CD14-positive monocyte (primary cell): ENCODE data around the gene CLN5. TPM values are rescaled to one million over a fixed set of nuclear protein-coding genes. Genes with fewer than 3 reads are reported as not detected.

ENCODE experiments used
- DNase-seq, 3 donors: peaks; one replicate each; pipeline ENCODE4 v3.0.0-alpha.2; 2011 to 2022
- H2AFZ ChIP-seq: 2 replicates; pipeline ENCODE4 v1.6.0; 2012; ENCODE audit warnings: mild to moderate bottlenecking, low read depth, low read length, inconsistent platforms; ENCODE audit not compliant: insufficient read depth, poor library complexity, severe bottlenecking
- H3K27ac ChIP-seq, 2 donors: 1 replicate in 1 of 2; 2 replicates in 1 of 2; pipeline ENCODE4 v1.5.1; 2012 to 2013; ENCODE audit warnings: low read length in 2 of 2, control low read depth in 1 of 2, inconsistent platforms in 1 of 2, low read depth in 1 of 2, mild to moderate bottlenecking in 1 of 2
- H3K27me3 ChIP-seq, 2 donors: one replicate each; pipeline versions ENCODE4 v1.6.0 to v1.6.1; 2011 to 2013; ENCODE audit warnings: low read length in 2 of 2; ENCODE audit not compliant: control insufficient read depth in 2 of 2, insufficient read depth in 2 of 2
- H3K36me3 ChIP-seq, 2 donors: replicated peaks in 1 of 2; 1 replicate in 1 of 2; 2 replicates in 1 of 2; pipeline versions ENCODE4 v1.5.1 to v1.6.1; 2012 to 2013; ENCODE audit warnings: low read length in 2 of 2, control low read depth in 1 of 2, inconsistent platforms in 1 of 2, mild to moderate bottlenecking in 1 of 2; ENCODE audit not compliant: insufficient read depth in 2 of 2, control insufficient read depth in 1 of 2
- H3K4me1 ChIP-seq, 2 donors: 1 replicate in 1 of 2; 2 replicates in 1 of 2; pipeline versions ENCODE4 v1.5.1 to v1.6.1; 2012 to 2013; ENCODE audit warnings: low read length in 2 of 2, control low read depth in 1 of 2, inconsistent platforms in 1 of 2, mild to moderate bottlenecking in 1 of 2, moderate library complexity in 1 of 2; ENCODE audit not compliant: insufficient read depth in 2 of 2, control insufficient read depth in 1 of 2
- H3K4me2 ChIP-seq: replicated peaks from 2 replicates; pipeline ENCODE3; 2012; ENCODE audit warnings: low read length, moderate library complexity, mild to moderate bottlenecking; ENCODE audit not compliant: poor library complexity, severe bottlenecking; ENCODE audit errors: extremely low read depth
- H3K4me3 ChIP-seq, 3 experiments: fragments of 200-600 bp in 1 of 3; sonication (generic) in 1 of 3; replicated peaks in 1 of 3; 1 replicate in 2 of 3; 2 replicates in 1 of 3; pipeline ENCODE4 v1.5.1; 2011 to 2013; ENCODE audit warnings: low read length in 3 of 3, mild to moderate bottlenecking in 3 of 3, control low read depth in 2 of 3, low read depth in 2 of 3, inconsistent platforms in 1 of 3, moderate library complexity in 1 of 3
- H3K79me2 ChIP-seq: 2 replicates; pipeline ENCODE4 v1.6.0; 2012; ENCODE audit warnings: mild to moderate bottlenecking, control low read depth, inconsistent platforms, low read length, moderate library complexity; ENCODE audit not compliant: insufficient read depth
- H3K9ac ChIP-seq: 2 replicates; pipeline ENCODE4 v1.6.0; 2017; ENCODE audit warnings: low read length, mild to moderate bottlenecking; ENCODE audit not compliant: insufficient read depth, poor library complexity, severe bottlenecking
- H3K9me3 ChIP-seq, 2 donors: replicated peaks in 1 of 2; 1 replicate in 1 of 2; 2 replicates in 1 of 2; pipeline versions ENCODE4 v1.5.1 to v1.6.1; 2012 to 2013; ENCODE audit warnings: low read length in 2 of 2, control low read depth in 1 of 2; ENCODE audit not compliant: control insufficient read depth in 1 of 2, insufficient read depth in 1 of 2
- H4K20me1 ChIP-seq: 2 replicates; pipeline ENCODE4 v1.6.0; 2012; ENCODE audit warnings: mild to moderate bottlenecking, low read length, control low read depth, moderate library complexity; ENCODE audit not compliant: insufficient read depth
- H3K27ac Mint-ChIP-seq, 7 donors: one replicate each; pipeline ENCODE4 v1.8.0; 2020; ENCODE audit warnings: mild to moderate bottlenecking in 7 of 7, mixed read lengths in 7 of 7, moderate library complexity in 6 of 7, inconsistent platforms in 2 of 7
- H3K27me3 Mint-ChIP-seq, 3 donors: one replicate each; pipeline ENCODE4 v1.8.0; 2021 to 2022; ENCODE audit warnings: low read depth in 3 of 3, mild to moderate bottlenecking in 3 of 3, mixed read lengths in 3 of 3, moderate library complexity in 3 of 3, inconsistent platforms in 1 of 3
- H3K36me3 Mint-ChIP-seq, 2 donors: one replicate each; pipeline ENCODE4 v1.8.0; 2020; ENCODE audit warnings: mixed read lengths in 2 of 2, inconsistent platforms in 1 of 2, mild to moderate bottlenecking in 1 of 2
- H3K4me1 Mint-ChIP-seq: one replicate; pipeline ENCODE4 v1.8.0; 2020; ENCODE audit warnings: mild to moderate bottlenecking, mixed read lengths
- H3K4me3 Mint-ChIP-seq, 2 donors: one replicate each; pipeline ENCODE4 v1.8.0; 2020; ENCODE audit warnings: mild to moderate bottlenecking in 2 of 2, mixed read lengths in 2 of 2, moderate library complexity in 1 of 2
- H3K9me3 Mint-ChIP-seq, 7 donors: one replicate each; pipeline ENCODE4 v1.8.0; 2020 to 2022; ENCODE audit warnings: mixed read lengths in 7 of 7, mild to moderate bottlenecking in 6 of 7, moderate library complexity in 6 of 7, inconsistent platforms in 2 of 7
- CTCF ChIP-seq: fragments of 200-600 bp; IDR thresholded peaks from one replicate; pipeline ENCODE4 v1.8.0; 2022; ENCODE audit warnings: antibody characterized with exemption, mild to moderate bottlenecking
- WGBS: methylation state at CpG from one replicate; pipeline ENCODE4 v1.1.5; 2013; ENCODE audit warnings: missing lambda C conversion rate; ENCODE audit not compliant: insufficient coverage; 5-methylcytosine and 5-hydroxymethylcytosine counted together
- intact Hi-C, 2 donors: fragments of 100-400 bp; cut with micrococcal nuclease; formaldehyde crosslinking; loops; one replicate each; pipeline versions ENCODE4 v1.15.0 to v1.15.1; 2023
- polyA plus RNA-seq, 3 donors: library from polyadenylated mRNA; depleted of rRNA in 1 of 3; unstranded in 2 of 3; stranded (reverse) in 1 of 3; fragments of 300-500 nt in 2 of 3; fragments of >200 nt in 1 of 3; fragmentation: Illumina TruSeq in 2 of 3; gene quantifications; 1 replicate in 2 of 3; 2 replicates in 1 of 3; pipeline ENCODE4 v1.2.3, GENCODE V29; 2012 to 2021

CLN5 gene
- polyA plus RNA-seq, 3 donors, result 9.8 to 22.1 (median 21.5) TPM

- no peak overlapping the region for H3K27ac ChIP-seq
- no peak overlapping the region for H3K4me3 ChIP-seq
- H3K4me2 ChIP-seq, result no peak overlapping the region
- H3K27me3 ChIP-seq, result peaks cover 1 to 4% of the 10 kb centered on the region in 2 donors
- no peaks in the 10 kb centered on the region for H3K4me1 ChIP-seq
- no peaks in the 10 kb centered on the region for H3K79me2 ChIP-seq
- H3K4me3 Mint-ChIP-seq, result no peak overlapping the region
- no peaks in the 10 kb centered on the region for H3K36me3 Mint-ChIP-seq
- no peaks in the 10 kb centered on the region for H4K20me1 ChIP-seq
- no peak overlapping the region for H2AFZ ChIP-seq
- peaks cover 0 to 2% (median 0%) of the 10 kb centered on the region in 7 donors for H3K9me3 Mint-ChIP-seq
- 100% methylated on average over 1 of the region's 3 CpGs for WGBS
- no peak overlapping the region for H3K27ac Mint-ChIP-seq
- no peaks in the 10 kb centered on the region for H3K36me3 ChIP-seq
- intact Hi-C loops, result no loop called here
- H3K9ac ChIP-seq, result no peak overlapping the region
- H3K27me3 Mint-ChIP-seq, result peaks cover 5 to 12% (median 7%) of the 10 kb centered on the region in 3 donors
- DNase-seq, result no peak
- no peak for TF ChIP-seq CTCF
- peaks cover 10% of the 10 kb centered on the region for H3K4me1 Mint-ChIP-seq
- H3K9me3 ChIP-seq, result no peaks in the 10 kb centered on the region
Measured at GRCh38 chr13:76971215-76971614, 20.7 kb upstream of the CLN5 start.

- no peaks in the 10 kb centered on the region for H3K9me3 ChIP-seq
- DNase-seq, result peak in 1 of 3 donors; percentile 19
- no peaks in the 10 kb centered on the region for H3K36me3 Mint-ChIP-seq
- no peaks in the 10 kb centered on the region for H4K20me1 ChIP-seq
- intact Hi-C loops, result no loop called here
- WGBS, result 20% methylated on average over 11 of the region's 19 CpGs
- no peaks in the 10 kb centered on the region for H3K4me1 ChIP-seq
- H2AFZ ChIP-seq, result peak overlapping the region; percentile 52
- H3K27me3 Mint-ChIP-seq, result peaks cover 8 to 19% (median 12%) of the 10 kb centered on the region in 3 donors
- H3K27ac ChIP-seq, result no peak overlapping the region
- no peak overlapping the region for H3K4me2 ChIP-seq
- TF ChIP-seq CTCF, result no peak
- H3K9me3 Mint-ChIP-seq, result peaks cover 0 to 4% (median 0%) of the 10 kb centered on the region in 7 donors
- H3K79me2 ChIP-seq, result no peaks in the 10 kb centered on the region
- H3K27ac Mint-ChIP-seq, result no peak overlapping the region
- H3K4me1 Mint-ChIP-seq, result peaks cover 12% of the 10 kb centered on the region
- H3K27me3 ChIP-seq, result peaks cover 2 to 4% of the 10 kb centered on the region in 2 donors
- H3K36me3 ChIP-seq, result no peaks in the 10 kb centered on the region
- H3K4me3 ChIP-seq, result no peak overlapping the region
- H3K9ac ChIP-seq, result no peak overlapping the region
- peak overlapping the region; percentile 4 to 59 for H3K4me3 Mint-ChIP-seq
Measured at GRCh38 chr13:76971851-76972829, 19.7 kb upstream of the CLN5 start.
